Measurements from ENCODE around the gene CDC14A.

DNA sequence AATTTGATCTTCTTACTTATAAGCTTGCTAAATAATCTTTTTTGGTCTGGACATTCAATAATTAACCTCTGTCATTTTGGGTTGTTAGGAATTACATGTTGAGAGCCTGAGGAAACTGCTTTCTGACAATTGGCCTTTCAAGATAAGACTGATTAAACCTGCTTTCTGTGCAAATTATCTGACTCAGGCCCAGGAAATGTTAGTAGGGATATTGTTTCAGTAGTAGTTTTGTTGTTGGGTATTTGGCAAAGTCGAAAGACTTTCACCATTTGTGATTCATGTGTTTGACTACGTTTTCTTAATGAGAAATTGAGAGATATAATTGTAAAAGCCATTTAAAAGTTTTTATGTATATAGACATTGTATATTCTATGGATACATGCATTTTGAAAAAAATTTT, 104.6 kb downstream of the CDC14A start:
- no peak for TF ChIP-seq POLR2AphosphoS5 (IDR thresholded peaks at IDR 0.05; ENCODE audit: low read depth, low read length)
- TF ChIP-seq, protein P1, sequence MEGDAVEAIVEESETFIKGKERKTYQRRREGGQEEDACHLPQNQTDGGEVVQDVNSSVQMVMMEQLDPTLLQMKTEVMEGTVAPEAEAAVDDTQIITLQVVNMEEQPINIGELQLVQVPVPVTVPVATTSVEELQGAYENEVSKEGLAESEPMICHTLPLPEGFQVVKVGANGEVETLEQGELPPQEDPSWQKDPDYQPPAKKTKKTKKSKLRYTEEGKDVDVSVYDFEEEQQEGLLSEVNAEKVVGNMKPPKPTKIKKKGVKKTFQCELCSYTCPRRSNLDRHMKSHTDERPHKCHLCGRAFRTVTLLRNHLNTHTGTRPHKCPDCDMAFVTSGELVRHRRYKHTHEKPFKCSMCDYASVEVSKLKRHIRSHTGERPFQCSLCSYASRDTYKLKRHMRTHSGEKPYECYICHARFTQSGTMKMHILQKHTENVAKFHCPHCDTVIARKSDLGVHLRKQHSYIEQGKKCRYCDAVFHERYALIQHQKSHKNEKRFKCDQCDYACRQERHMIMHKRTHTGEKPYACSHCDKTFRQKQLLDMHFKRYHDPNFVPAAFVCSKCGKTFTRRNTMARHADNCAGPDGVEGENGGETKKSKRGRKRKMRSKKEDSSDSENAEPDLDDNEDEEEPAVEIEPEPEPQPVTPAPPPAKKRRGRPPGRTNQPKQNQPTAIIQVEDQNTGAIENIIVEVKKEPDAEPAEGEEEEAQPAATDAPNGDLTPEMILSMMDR (IDR thresholded peaks at IDR 0.05) = no peak
